ENCODE results near the gene CDC42EP5. TPM values are rescaled to one million over a fixed set of nuclear protein-coding genes. Genes with fewer than 3 reads are reported as not detected.
"Not testable (repeated sequence)": the region's sequence is repeated elsewhere in the genome, so short reads cannot be mapped to it uniquely, and the experiment has no call there.

The CDC42EP5 gene
- total RNA-seq, 1 donor from 2014 or later = not detected

- H3K27ac Mint-ChIP-seq = peak overlapping the region; percentile 98
- no peaks in the 10 kb centered on the region for H3K9me3 Mint-ChIP-seq
- intact Hi-C loops (cut with micrococcal nuclease) = loop anchor here (1.0 to 5.0 kb wide), 5 partner anchors 17 to 891 kb away; partner anchors contain the start of genes KMT5C, MYADM and RPS9
- H3K4me3 Mint-ChIP-seq = peak overlapping the region; percentile 99
- no peak for DNase-seq (ENCODE audit: low spot score)
- no peaks in the 10 kb centered on the region for H3K27me3 Mint-ChIP-seq (ENCODE audit: insufficient read depth)
- peaks cover 39% of the 10 kb centered on the region for H3K36me3 Mint-ChIP-seq (ENCODE audit: low read depth)
- H3K4me1 Mint-ChIP-seq (ENCODE audit: low read depth) = peaks cover 32% of the 10 kb centered on the region
Measured at GRCh38 chr19:54448040-54448773, 24.9 kb downstream of the CDC42EP5 start.

- H3K36me3 Mint-ChIP-seq (ENCODE audit: low read depth) = peaks cover 34% of the 10 kb centered on the region
- intact Hi-C loops (cut with micrococcal nuclease) = loop anchor here (5.0 kb wide), 1 partner anchor 579 kb away; the partner anchor contains the start of gene MYADM
Measured at GRCh38 chr19:54446349-54446748, 26.7 kb downstream of the CDC42EP5 start.

GRCh38 chr19:54444737-54445136, 28.4 kb downstream of the CDC42EP5 start:
- intact Hi-C loops (cut with micrococcal nuclease) = loop anchor here (5.0 kb wide), 1 partner anchor 577 kb away; the partner anchor contains the start of gene MYADM
- Mint-ChIP-seq H3K27me3 (ENCODE audit: insufficient read depth) (no peaks in the 10 kb centered on the region), H3K27ac (no peak overlapping the region), H3K4me3 (no peak overlapping the region), H3K4me1 (ENCODE audit: low read depth) (peaks cover 7% of the 10 kb centered on the region), H3K36me3 (ENCODE audit: low read depth) (peaks cover 21% of the 10 kb centered on the region), H3K9me3 (no peaks in the 10 kb centered on the region)
- DNase-seq (ENCODE audit: low spot score) = no peak

More at GRCh38 chr19:54446349-54446748, 26.7 kb downstream of the CDC42EP5 start:
- H3K9me3 Mint-ChIP-seq; DNase-seq (ENCODE audit: low spot score); H3K4me3 Mint-ChIP-seq; H3K27ac Mint-ChIP-seq; H3K27me3 Mint-ChIP-seq (ENCODE audit: insufficient read depth): not testable (repeated sequence)
- H3K4me1 Mint-ChIP-seq (ENCODE audit: low read depth) = peaks cover 21% of the 10 kb centered on the region

- Mint-ChIP-seq H3K4me3 (no peak overlapping the region), H3K4me1 (ENCODE audit: low read depth) (no peaks in the 10 kb centered on the region), H3K9me3 (no peaks in the 10 kb centered on the region), H3K27me3 (ENCODE audit: insufficient read depth) (no peaks in the 10 kb centered on the region), H3K27ac (no peak overlapping the region), H3K36me3 (ENCODE audit: low read depth) (peaks cover 12% of the 10 kb centered on the region)
- intact Hi-C loops (cut with micrococcal nuclease) = no loop called here
- DNase-seq (ENCODE audit: low spot score) = no peak
Measured at GRCh38 chr19:54440641-54441040, 32.5 kb downstream of the CDC42EP5 start.

GRCh38 chr19:54439174-54439851, 33.8 kb downstream of the CDC42EP5 start:
- H3K9me3 Mint-ChIP-seq = no peaks in the 10 kb centered on the region
- H3K4me3 Mint-ChIP-seq = no peak overlapping the region
- no peaks in the 10 kb centered on the region for H3K27me3 Mint-ChIP-seq (ENCODE audit: insufficient read depth)
- intact Hi-C loops (cut with micrococcal nuclease) = no loop called here
- H3K4me1 Mint-ChIP-seq (ENCODE audit: low read depth) = peaks cover 7% of the 10 kb centered on the region
- H3K36me3 Mint-ChIP-seq (ENCODE audit: low read depth) = peaks cover 16% of the 10 kb centered on the region
- no peak overlapping the region for H3K27ac Mint-ChIP-seq
- DNase-seq (ENCODE audit: low spot score) = no peak

- DNase-seq (ENCODE audit: low spot score) = no peak
Measured at GRCh38 chr19:54436628-54437252, 36.4 kb downstream of the CDC42EP5 start.

GRCh38 chr19:54436031-54436523, 37.0 kb downstream of the CDC42EP5 start:
- Mint-ChIP-seq H3K36me3 (ENCODE audit: low read depth) (peaks cover 8% of the 10 kb centered on the region), H3K27ac (no peak overlapping the region), H3K9me3 (no peaks in the 10 kb centered on the region), H3K27me3 (ENCODE audit: insufficient read depth) (peaks cover 4% of the 10 kb centered on the region), H3K4me3 (no peak overlapping the region), H3K4me1 (ENCODE audit: low read depth) (peaks cover 10% of the 10 kb centered on the region)
- intact Hi-C loops (cut with micrococcal nuclease) = no loop called here
- DNase-seq (ENCODE audit: low spot score) = no peak

More at GRCh38 chr19:54436628-54437252, 36.4 kb downstream of the CDC42EP5 start:
- H3K36me3 Mint-ChIP-seq (ENCODE audit: low read depth) = peaks cover 8% of the 10 kb centered on the region
- intact Hi-C loops (cut with micrococcal nuclease) = no loop called here
- H3K4me3 Mint-ChIP-seq = no peak overlapping the region
- no peaks in the 10 kb centered on the region for H3K27me3 Mint-ChIP-seq (ENCODE audit: insufficient read depth)
- peaks cover 7% of the 10 kb centered on the region for H3K4me1 Mint-ChIP-seq (ENCODE audit: low read depth)
- H3K9me3 Mint-ChIP-seq = no peaks in the 10 kb centered on the region
- no peak overlapping the region for H3K27ac Mint-ChIP-seq

GRCh38 chr19:54435551-54436016, 37.5 kb downstream of the CDC42EP5 start:
- peaks cover 12% of the 10 kb centered on the region for H3K4me1 Mint-ChIP-seq (ENCODE audit: low read depth)
- H3K4me3 Mint-ChIP-seq = no peak overlapping the region
- H3K27ac Mint-ChIP-seq = no peak overlapping the region

GRCh38 chr19:54434873-54435214, 38.3 kb downstream of the CDC42EP5 start:
- no peaks in the 10 kb centered on the region for H3K9me3 Mint-ChIP-seq
- peaks cover 5% of the 10 kb centered on the region for H3K27me3 Mint-ChIP-seq (ENCODE audit: insufficient read depth)
- no peak for DNase-seq (ENCODE audit: low spot score)
- peaks cover 12% of the 10 kb centered on the region for H3K4me1 Mint-ChIP-seq (ENCODE audit: low read depth)
- H3K36me3 Mint-ChIP-seq (ENCODE audit: low read depth) = peaks cover 7% of the 10 kb centered on the region
- intact Hi-C loops (cut with micrococcal nuclease) = no loop called here
- H3K27ac Mint-ChIP-seq = no peak overlapping the region
- peak overlapping the region; percentile 26 for H3K4me3 Mint-ChIP-seq

More at GRCh38 chr19:54435551-54436016, 37.5 kb downstream of the CDC42EP5 start:
- DNase-seq (ENCODE audit: low spot score) = no peak
- Mint-ChIP-seq H3K36me3 (ENCODE audit: low read depth) (peaks cover 7% of the 10 kb centered on the region), H3K9me3 (no peaks in the 10 kb centered on the region), H3K27me3 (ENCODE audit: insufficient read depth) (peaks cover 5% of the 10 kb centered on the region)
- intact Hi-C loops (cut with micrococcal nuclease) = no loop called here

GRCh38 chr19:54434112-54434872, 38.8 kb downstream of the CDC42EP5 start:
- intact Hi-C loops (cut with micrococcal nuclease) = no loop called here
- no peak for DNase-seq (ENCODE audit: low spot score)
- H3K4me1 Mint-ChIP-seq (ENCODE audit: low read depth) = peaks cover 12% of the 10 kb centered on the region
- no peaks in the 10 kb centered on the region for H3K9me3 Mint-ChIP-seq
- H3K4me3 Mint-ChIP-seq = no peak overlapping the region
- peaks cover 5% of the 10 kb centered on the region for H3K36me3 Mint-ChIP-seq (ENCODE audit: low read depth)
- peaks cover 8% of the 10 kb centered on the region for H3K27me3 Mint-ChIP-seq (ENCODE audit: insufficient read depth)
- no peak overlapping the region for H3K27ac Mint-ChIP-seq

- H3K36me3 Mint-ChIP-seq (ENCODE audit: low read depth) = peaks cover 5% of the 10 kb centered on the region
- H3K27me3 Mint-ChIP-seq (ENCODE audit: insufficient read depth) = peaks cover 12% of the 10 kb centered on the region
- peaks cover 12% of the 10 kb centered on the region for H3K4me1 Mint-ChIP-seq (ENCODE audit: low read depth)
- no peak overlapping the region for H3K27ac Mint-ChIP-seq
- H3K4me3 Mint-ChIP-seq = no peak overlapping the region
- no peaks in the 10 kb centered on the region for H3K9me3 Mint-ChIP-seq
- intact Hi-C loops (cut with micrococcal nuclease) = no loop called here
- no peak for DNase-seq (ENCODE audit: low spot score)
Measured at GRCh38 chr19:54433697-54434096, 39.4 kb downstream of the CDC42EP5 start.

- H3K4me1 Mint-ChIP-seq (ENCODE audit: low read depth) = peaks cover 12% of the 10 kb centered on the region
- no peak for DNase-seq (ENCODE audit: low spot score)
- H3K27ac Mint-ChIP-seq = no peak overlapping the region
- H3K27me3 Mint-ChIP-seq (ENCODE audit: insufficient read depth) = peaks cover 12% of the 10 kb centered on the region
- peaks cover 5% of the 10 kb centered on the region for H3K36me3 Mint-ChIP-seq (ENCODE audit: low read depth)
- H3K9me3 Mint-ChIP-seq = no peaks in the 10 kb centered on the region
- H3K4me3 Mint-ChIP-seq = no peak overlapping the region
- intact Hi-C loops (cut with micrococcal nuclease) = no loop called here
Measured at GRCh38 chr19:54432144-54432738, 40.9 kb downstream of the CDC42EP5 start.

Measured in activated T-helper 1 cell treated with anti-CD3 and anti-CD28 coated beads, Interleukin-12 subunit alpha, Interleukin-12 subunit beta, Interleukin-2, Interleukin-4 antibody, amounts not matched to agents 30 ng/mL and 10 ng/mL and 1 ng/mL, durations not matched to agents 14 hours and 24 hours and 36 hours (primary cell).